Activated CD8-positive, alpha-beta memory T cell treated with anti-CD3 and anti-CD28 coated beads, Interleukin-2, amount 50 U/mL, for 4 hours (primary cell): Measurements from ENCODE around the gene NANP.

ENCODE experiments used
- DNase-seq: peaks from one replicate; pipeline ENCODE4 v3.0.0-alpha.2; 2020

The NANP gene

DNA sequence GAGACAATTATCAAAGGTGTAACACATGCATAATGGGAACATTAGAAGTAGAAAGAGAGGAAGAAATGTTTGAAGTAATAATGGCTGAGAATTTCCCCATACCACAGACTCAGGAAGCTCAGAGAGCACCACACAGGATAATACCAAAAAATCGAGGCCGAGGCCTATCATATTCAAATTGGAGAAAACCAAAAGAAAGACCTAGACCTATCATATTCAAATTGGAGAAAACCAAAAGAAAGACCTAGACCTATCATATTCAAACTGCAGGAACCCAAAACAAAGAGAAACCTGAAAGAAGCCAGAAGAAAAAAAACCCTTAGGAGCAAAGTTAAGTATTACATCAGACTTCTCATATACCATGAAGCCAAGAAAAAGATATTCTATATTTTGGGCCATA is 56.5 kb downstream of the NANP start:
- no peak for DNase-seq

- DNase-seq: no peak
These were observed 57.0 kb downstream of the NANP start for GRCh38 chr20:25566821-25567220.

DNA sequence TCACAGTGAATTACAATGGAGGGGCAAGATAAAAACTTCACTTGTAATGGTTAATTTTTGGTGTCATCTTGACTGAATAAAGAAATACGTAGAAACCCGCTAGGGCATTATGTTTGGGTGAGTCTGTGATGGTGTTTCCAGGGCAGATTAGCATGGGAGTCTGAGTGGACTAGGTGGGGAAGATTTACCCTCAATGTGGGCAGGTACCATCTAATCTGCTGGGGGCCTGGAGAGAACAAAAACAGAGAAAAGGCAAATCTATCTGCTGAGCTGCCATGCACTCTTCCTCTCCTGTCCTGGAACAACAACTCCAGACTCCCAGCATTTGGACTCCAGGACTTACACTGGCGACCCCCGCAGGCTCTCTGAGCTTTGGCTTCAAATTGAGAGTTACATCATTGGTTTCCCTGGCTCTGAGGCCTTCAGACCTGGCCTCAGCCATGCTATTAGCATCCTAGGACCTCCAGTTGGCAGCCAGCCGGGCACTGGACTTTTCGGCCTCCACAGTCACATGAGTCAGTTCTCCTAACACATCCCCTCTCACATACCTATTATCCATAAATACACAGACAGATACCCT is 58.1 kb downstream of the NANP start:
- no peak for DNase-seq

DNA sequence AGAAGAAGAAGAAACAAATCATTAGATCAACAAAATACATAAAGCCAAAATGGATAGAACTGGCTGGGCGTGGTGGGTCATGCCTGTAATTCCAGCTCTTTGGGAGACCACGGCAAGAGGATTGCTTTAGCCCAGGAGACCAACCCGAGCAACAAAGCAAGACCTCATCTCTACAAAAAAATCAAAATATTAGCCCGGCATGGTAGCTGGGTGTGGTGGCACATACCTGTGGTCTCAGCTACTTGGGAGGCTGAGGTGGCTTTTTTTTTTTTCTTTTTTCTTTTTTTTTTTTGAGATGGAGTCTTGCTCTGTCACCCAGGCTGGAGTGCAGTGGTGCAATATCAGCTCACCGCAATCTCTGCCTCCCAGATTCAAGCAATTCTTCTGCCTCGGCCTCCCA is 59.9 kb downstream of the NANP start:
- no peak for DNase-seq

DNA sequence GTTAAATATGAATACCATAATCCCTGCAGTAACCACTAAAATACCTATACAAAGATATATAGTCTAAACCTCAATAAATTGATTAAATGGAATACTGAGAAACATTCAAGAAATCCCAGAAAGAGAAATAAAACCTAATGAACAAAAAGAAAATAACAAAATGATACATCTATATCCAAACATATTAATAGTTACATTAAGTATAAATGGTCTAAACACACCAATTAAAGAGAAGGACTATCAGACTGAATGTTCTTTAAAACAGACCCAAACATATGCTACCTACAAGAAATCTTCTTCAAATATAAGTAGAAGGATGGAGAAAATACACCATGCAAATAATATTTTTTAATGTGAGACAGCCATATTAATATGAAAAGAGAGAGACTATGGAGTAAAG is 60.5 kb downstream of the NANP start:
- no peak for DNase-seq
